Measurements from ENCODE around the gene RBM7. TPM values are rescaled to one million over a fixed set of nuclear protein-coding genes. Genes with fewer than 3 reads are reported as not detected.

The RBM7 gene
- total and polyA plus RNA-seq, 4 donors, result 11.1 to 23.0 (median 13.9) TPM

GRCh38 chr11:114367244-114367957 lies 33.1 kb upstream of the RBM7 start:
- DNase-seq (ENCODE audit: low spot score), result no peak
- H3K4me3 ChIP-seq (ENCODE audit: low read depth in 1 of 3, low read length in 3 of 3), result no peak overlapping the region
- H3K27ac ChIP-seq (ENCODE audit: low read depth in 1 of 2, low read length in 2 of 2), result no peak overlapping the region
- no peaks in the 10 kb centered on the region for H3K9me3 ChIP-seq (ENCODE audit: control insufficient read depth in 4 of 4, low read length in 3 of 4)
- no peaks in the 10 kb centered on the region for H3K4me1 ChIP-seq (ENCODE audit: control insufficient read depth in 4 of 4, insufficient read depth in 4 of 4, low read length in 3 of 4)
- no peak overlapping the region for H3K9ac ChIP-seq (ENCODE audit: low read depth in 1 of 2, low read length in 2 of 2)
- no peaks in the 10 kb centered on the region for H3K36me3 ChIP-seq (ENCODE audit: control insufficient read depth in 4 of 4, insufficient read depth in 3 of 4, low read depth in 1 of 4, low read length in 3 of 4)
- TF ChIP-seq HNF4G (IDR thresholded peaks at IDR 0.05), result no peak
- TF ChIP-seq ATF3 (IDR thresholded peaks at IDR 0.05), result no peak
- TF ChIP-seq GABPA (IDR thresholded peaks at IDR 0.05 in 1 of 2, conservative IDR thresholded peaks at IDR 0.05 in 1 of 2), result no peak
- TF ChIP-seq FOXA2 (IDR thresholded peaks at IDR 0.05), result no peak
- TF ChIP-seq JUND (IDR thresholded peaks at IDR 0.05), result no peak
- TF ChIP-seq TAF1 (conservative IDR thresholded peaks at IDR 0.05), result no peak
- no peak for TF ChIP-seq YY1 (IDR thresholded peaks at IDR 0.05)
- TF ChIP-seq SP1 (IDR thresholded peaks at IDR 0.05), result no peak
- no peak for TF ChIP-seq FOXA1 (IDR thresholded peaks at IDR 0.05)
- TF ChIP-seq MAX (IDR thresholded peaks at IDR 0.05), result no peak
- no peak for TF ChIP-seq ZBTB33 (IDR thresholded peaks at IDR 0.05)
- 72% methylated on average over 9 of the region's 9 CpGs for WGBS
- H3K27me3 ChIP-seq (ENCODE audit: control insufficient read depth in 4 of 4, insufficient read depth in 4 of 4, low read length in 3 of 4), result no peaks in the 10 kb centered on the region

GRCh38 chr11:114368918-114369680 lies 31.4 kb upstream of the RBM7 start:
- no peak for DNase-seq (ENCODE audit: low spot score)
- TF ChIP-seq SP1 (IDR thresholded peaks at IDR 0.05) (no peak), ZBTB33 (IDR thresholded peaks at IDR 0.05) (no peak), HNF4A (conservative IDR thresholded peaks at IDR 0.05) (no peak), HNF4G (IDR thresholded peaks at IDR 0.05) (no peak), YY1 (IDR thresholded peaks at IDR 0.05) (no peak), ATF3 (IDR thresholded peaks at IDR 0.05) (no peak), REST (IDR thresholded peaks at IDR 0.05) (no peak), GABPA (IDR thresholded peaks at IDR 0.05 in 1 of 2, conservative IDR thresholded peaks at IDR 0.05 in 1 of 2) (no peak), CTCF (IDR thresholded peaks at IDR 0.05; ENCODE audit: low read depth, low read length, missing input control) (no peak), NR2F2 (IDR thresholded peaks at IDR 0.05) (no peak), JUND (IDR thresholded peaks at IDR 0.05) (no peak), RAD21 (IDR thresholded peaks at IDR 0.05) (no peak), TAF1 (conservative IDR thresholded peaks at IDR 0.05) (no peak), EGR1 (IDR thresholded peaks at IDR 0.05; ENCODE audit: low read depth in 2 of 2) (no peak)
- Histone ChIP-seq H3K27me3 (ENCODE audit: control insufficient read depth in 4 of 4, insufficient read depth in 4 of 4, low read length in 3 of 4) (no peaks in the 10 kb centered on the region), H3K9me3 (ENCODE audit: control insufficient read depth in 4 of 4, low read length in 3 of 4) (no peaks in the 10 kb centered on the region), H3K9ac (ENCODE audit: low read depth in 1 of 2, low read length in 2 of 2) (no peak overlapping the region), H3K4me1 (ENCODE audit: control insufficient read depth in 4 of 4, insufficient read depth in 4 of 4, low read length in 3 of 4) (no peaks in the 10 kb centered on the region), H3K36me3 (ENCODE audit: control insufficient read depth in 4 of 4, insufficient read depth in 3 of 4, low read depth in 1 of 4, low read length in 3 of 4) (no peaks in the 10 kb centered on the region), H3K4me3 (ENCODE audit: low read depth in 1 of 3, low read length in 3 of 3) (no peak overlapping the region), H3K27ac (ENCODE audit: low read depth in 1 of 2, low read length in 2 of 2) (no peak overlapping the region)
- 57% methylated on average over 5 of the region's 5 CpGs for WGBS

Measured in liver (tissue), 9 donors.